Peyer's patch (tissue), 4 donors: ENCODE measurements around the gene RPS17.
A peak's percentile ranks its signal among the peaks of the same experiment; 100 is the strongest.

ENCODE experiments used
- CTCF ChIP-seq, 6 experiments: fragments of 450-650 bp in 4 of 6; fragments of 200-600 bp in 2 of 6; sonication (generic) in 1 of 6; IDR thresholded peaks; one replicate each; pipeline ENCODE4 v1.5.1; 2017 to 2019; ENCODE audit warnings: antibody characterized with exemption in 6 of 6, mild to moderate bottlenecking in 3 of 6, moderate library complexity in 1 of 6
- POLR2A ChIP-seq, 2 donors: fragments of 450-650 bp; IDR thresholded peaks; one replicate each; pipeline ENCODE4 v1.5.1; 2017; ENCODE audit warnings: antibody characterized with exemption in 2 of 2, mild to moderate bottlenecking in 2 of 2, moderate library complexity in 2 of 2

GRCh38 chr15:82530606-82531379 lies 9.5 kb downstream of the RPS17 start:
- TF ChIP-seq POLR2A (IDR thresholded peaks at IDR 0.05) (no peak), CTCF (IDR thresholded peaks at IDR 0.05) (peak; percentile 49 to 95 (median 85))
